ENCODE data around the gene CHD6.

The CHD6 gene

DNA sequence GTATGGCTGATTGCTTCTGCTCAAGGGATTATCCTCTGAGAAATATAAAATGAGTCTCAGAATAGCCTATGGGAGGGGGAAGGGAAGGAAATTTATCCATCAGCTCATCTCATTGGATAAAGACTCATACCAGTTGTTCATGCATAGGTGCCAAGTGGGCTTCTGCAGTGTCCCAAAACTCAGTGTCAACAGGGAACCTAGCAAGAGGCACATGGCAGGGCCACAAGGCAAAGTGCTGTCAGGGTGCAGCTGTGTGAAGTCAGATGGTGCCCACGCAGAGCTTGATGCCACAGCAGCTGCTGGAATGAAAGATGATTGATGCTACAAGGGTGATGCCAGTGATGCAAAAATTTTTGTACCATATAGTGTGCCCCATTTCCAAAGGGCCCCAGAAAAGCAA, 3.2 kb upstream of the CHD6 start:
- no peak for DNase-seq (ENCODE audit: low read depth in 2 of 2)

DNA sequence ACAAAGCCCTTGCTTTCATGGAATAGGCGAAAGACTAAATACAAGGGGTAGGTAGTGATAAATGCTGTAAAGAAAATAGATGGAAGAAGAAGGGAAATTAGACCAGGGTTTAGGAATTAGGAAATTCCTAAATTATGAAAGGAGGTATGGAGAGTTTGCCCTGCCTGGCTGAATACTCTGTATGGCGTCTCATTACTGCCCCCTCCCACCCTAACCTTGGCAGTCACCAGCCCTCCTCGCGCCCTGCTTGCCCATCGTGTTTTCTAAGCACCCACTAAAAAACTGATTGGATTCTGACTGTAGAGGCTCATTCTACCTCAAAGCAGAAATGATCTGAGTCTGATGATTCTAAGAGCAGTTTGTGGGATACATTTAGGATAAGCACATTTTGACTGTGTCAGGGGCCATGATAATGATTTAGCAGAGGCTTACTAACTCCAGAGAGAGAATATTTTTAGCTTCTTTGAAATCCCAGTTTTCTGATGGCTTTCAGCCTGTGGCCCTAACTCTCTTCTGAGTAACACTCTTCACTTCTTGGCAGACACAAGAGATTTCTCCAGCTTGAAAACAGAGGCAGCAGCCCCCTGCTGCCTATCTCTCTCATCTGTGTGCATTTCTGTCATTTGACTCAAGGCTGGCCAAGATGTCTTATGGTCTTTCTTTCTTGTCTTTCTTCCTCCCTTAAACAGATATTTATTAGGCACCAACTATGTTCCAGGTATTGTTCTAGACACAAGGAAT, 1.4 kb upstream of the CHD6 start:
- no peak for DNase-seq (ENCODE audit: low read depth in 2 of 2)

- no peak for DNase-seq (ENCODE audit: low read depth in 2 of 2)
Measured at GRCh38 chr20:41618807-41619311, 682 bp upstream of the CHD6 start.

DNA sequence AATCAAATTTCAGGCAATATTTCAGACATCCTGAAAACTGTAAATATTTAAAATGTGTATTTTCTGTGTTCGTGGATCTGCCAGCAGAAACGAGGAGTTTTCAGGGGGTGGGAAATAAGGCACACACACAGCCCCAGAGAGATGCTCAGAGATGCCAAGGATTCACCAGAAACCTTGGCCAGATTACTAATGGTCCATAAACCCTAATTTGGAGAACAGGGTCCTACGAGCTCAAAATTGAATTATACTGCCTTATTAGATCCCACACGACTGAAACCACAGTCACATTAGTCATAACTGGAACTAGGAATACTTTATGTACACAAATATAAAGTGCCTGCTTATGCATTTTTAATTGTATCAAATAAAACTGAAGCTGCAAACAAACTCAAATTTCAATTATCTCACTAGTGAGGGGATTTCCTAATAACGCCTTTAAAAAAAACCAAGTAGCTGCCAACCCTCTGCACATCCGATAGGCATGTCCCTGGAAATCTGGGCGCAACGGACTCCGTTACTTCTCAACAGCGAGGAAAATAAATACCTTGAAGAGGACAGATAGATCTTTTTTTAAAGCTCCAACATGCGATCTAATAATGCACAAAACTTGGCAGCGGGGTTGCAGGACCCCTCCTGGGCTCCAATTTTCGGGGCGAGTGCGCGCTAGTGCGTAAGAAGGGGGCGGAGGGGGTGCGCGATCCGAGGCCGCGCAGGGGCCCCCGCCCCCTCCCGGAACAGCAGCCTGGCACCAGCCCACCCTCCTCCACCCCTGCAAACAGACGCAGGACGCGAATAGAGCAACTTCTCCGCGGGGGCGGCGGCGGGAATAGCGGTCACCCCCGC, 897 bp downstream of the CHD6 start:
- no peak for DNase-seq (ENCODE audit: low read depth in 2 of 2)

DNA sequence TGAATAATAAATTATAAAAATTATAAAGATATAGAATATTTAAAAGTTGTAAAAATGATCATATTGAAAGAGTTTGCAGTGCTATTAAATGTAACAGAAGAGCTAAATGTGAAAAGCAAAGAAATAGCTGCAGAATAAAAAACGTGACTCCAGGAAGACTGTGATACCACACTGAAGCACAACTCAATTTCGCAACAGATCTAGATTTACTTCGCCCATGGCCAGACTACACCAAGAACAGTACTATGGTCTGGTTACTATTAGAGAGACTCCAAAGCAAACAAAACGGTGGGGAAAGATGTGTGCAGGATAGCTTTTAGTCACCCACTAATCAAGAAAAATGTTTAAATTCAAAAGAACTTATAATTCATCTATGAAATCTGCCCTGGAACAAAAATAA, 1.9 kb downstream of the CHD6 start:
- DNase-seq (ENCODE audit: low read depth in 2 of 2), result no peak

GRCh38 chr20:41615676-41616075, 2.5 kb downstream of the CHD6 start:
- no peak for DNase-seq (ENCODE audit: low read depth in 2 of 2)

- no peak for DNase-seq (ENCODE audit: low read depth in 2 of 2)
Measured at GRCh38 chr20:41615110-41615509, 3.1 kb downstream of the CHD6 start.

DNA sequence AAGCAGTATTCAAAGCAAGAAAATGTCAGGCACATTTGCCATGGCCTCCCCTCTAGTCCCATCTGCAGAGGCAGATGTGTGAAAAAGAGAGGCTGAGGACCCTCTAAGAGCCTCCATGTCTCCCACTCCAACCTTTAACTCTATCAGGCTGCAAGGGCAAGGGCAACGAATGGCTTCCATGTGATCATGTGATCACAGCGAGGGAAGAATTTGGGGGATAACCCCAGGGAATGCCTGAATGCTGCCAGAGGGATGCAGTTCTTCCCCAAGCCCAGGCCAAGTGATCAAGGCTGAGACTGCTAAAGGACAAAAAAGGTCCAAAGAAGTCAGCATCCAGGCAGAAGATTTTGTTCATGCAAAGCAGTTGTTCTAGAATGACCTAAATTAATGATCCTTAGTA, 4.9 kb downstream of the CHD6 start:
- DNase-seq (ENCODE audit: low read depth in 2 of 2), result no peak

DNA sequence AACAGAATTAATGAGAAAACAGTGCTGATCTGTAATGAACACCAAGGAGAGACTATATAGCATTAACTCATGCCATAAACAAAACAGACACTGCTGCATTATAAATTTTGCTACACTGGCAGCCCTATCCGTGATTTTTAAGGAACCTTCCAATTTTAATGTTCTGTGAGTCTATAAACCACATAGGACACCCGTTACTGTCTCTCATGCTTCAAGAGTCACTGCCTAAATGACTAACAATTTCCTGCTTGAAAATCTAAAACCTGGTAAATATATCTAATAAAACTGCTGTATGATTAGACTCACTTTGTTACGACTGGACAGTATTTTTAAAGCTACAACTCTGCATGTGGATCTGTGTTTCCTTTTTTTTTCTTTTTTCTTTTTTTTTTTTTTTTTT, 8.7 kb downstream of the CHD6 start:
- no peak for DNase-seq (ENCODE audit: low read depth in 2 of 2)

GRCh38 chr20:41608606-41609005, 9.6 kb downstream of the CHD6 start:
- no peak for DNase-seq (ENCODE audit: low read depth in 2 of 2)

GRCh38 chr20:41607791-41608190, 10.4 kb downstream of the CHD6 start:
- no peak for DNase-seq (ENCODE audit: low read depth in 2 of 2)

DNA sequence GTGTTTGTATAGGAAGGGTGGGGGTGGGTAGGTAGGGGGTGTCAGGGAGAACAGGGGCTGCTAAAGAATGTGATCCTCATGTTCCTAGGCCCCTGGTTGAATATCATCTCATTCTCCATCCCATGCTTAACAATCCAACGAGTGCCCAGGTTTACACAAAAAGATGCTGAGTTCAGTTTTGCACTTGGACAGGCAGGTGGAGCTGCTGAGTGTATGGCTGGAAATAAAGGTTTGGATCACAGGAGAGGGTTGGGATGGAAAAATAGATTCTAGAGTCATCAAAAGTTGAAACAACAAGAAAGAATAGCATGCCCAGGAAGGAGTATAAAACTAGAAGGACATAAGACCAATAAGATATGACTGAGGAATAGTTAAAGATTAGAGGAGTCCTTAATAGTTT, 14.2 kb downstream of the CHD6 start:
- no peak for DNase-seq (ENCODE audit: low read depth in 2 of 2)

- no peak for DNase-seq (ENCODE audit: low read depth in 2 of 2)
Measured at GRCh38 chr20:41601742-41602141, 16.4 kb downstream of the CHD6 start.

DNA sequence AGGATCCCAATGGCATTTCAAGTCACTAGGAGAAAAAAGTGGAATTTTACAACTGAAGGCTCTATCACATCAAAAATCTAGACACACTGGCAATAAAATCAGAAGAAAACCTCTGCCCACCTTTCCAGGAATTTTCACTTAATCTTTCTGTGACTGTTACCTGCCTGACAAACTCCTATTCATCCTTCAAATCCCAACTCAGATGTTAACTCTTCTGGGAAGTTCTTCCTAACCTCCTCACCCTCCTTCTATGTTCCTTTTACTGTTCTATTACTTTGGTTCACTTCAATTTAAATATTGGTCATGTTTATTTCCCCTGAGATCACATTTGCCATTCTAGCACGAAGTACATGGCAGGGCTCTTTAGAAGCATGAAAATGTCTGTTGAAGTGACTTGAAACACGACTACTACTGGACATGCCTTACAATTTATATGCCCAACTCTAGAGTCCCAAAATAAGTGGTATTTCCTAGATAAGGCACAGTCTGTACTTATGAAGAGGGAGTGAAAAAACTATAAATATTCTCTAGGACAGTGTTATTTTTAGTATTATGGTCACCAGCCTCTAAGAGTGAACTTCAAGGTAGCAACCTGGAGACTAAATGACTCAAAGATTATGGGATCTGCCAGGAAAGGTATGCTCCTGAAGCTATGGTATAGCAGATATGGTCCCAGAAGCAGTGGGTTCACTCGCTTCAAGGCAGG, 17.1 kb downstream of the CHD6 start:
- DNase-seq (ENCODE audit: low read depth in 2 of 2), result no peak

- DNase-seq (ENCODE audit: low read depth in 2 of 2), result no peak
Measured at GRCh38 chr20:41599699-41600104, 18.5 kb downstream of the CHD6 start.

- no peak for DNase-seq (ENCODE audit: low read depth in 2 of 2)
Measured at GRCh38 chr20:41598719-41599118, 19.5 kb downstream of the CHD6 start.

GRCh38 chr20:41594514-41595322, 23.5 kb downstream of the CHD6 start:
- DNase-seq (ENCODE audit: low read depth in 2 of 2), result no peak

DNA sequence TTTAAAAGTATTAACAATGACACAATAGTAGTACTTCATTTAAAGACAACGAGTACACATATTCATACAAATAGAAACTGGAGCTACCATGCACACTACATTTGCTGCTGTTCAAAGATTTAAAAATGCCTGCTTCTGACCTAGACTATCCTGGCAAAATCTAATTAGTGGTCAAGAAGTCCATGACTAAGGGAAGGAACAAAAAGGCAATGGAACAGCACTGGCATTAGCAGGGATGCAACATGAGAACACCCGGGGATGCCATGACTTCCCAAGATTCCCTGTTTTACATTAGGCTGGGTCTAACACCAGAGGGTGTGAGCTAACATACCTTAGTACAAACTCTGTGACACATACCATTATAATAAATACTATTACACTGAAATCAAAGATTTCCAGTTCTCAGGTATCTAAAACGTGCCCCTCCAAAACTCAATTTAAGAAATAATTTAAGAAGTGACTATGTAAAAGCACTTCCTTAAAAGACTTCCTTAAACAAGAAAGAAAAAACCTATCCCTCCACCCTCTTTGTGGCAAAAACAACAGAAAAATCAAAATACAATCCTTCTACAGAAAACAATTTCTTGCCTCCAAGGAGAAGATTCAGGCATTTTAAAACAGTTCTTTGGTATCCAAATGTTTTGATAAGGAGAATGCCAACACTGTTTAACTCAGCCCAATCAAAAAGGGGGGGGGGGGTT, 25.5 kb downstream of the CHD6 start:
- DNase-seq (ENCODE audit: low read depth in 2 of 2), result no peak

- no peak for DNase-seq (ENCODE audit: low read depth in 2 of 2)
Measured at GRCh38 chr20:41587956-41588355, 30.2 kb downstream of the CHD6 start.

GRCh38 chr20:41587523-41587922, 30.7 kb downstream of the CHD6 start:
- DNase-seq (ENCODE audit: low read depth in 2 of 2), result no peak

DNA sequence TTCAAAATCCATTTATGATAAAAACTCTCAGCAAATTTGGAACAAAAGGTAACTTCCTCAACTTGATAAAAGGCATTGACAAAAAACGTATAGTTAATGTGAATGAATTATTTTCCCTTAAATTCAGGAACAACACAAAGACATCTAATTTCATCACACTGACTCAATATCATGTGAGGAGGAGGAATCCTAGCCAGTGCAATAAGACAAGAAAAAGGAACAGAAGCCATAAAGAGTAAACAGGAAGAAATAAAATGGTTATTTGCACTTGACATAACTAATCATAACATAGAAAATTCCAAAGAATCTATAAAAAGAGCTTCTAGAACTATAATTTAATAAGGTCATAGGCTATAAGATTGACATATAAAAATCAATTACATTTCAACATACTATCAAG, 31.4 kb downstream of the CHD6 start:
- no peak for DNase-seq (ENCODE audit: low read depth in 2 of 2)
